HepG2 (cell line): ENCODE results near the gene NKX1-1. TPM values are rescaled to one million over a fixed set of nuclear protein-coding genes. Genes with fewer than 3 reads are reported as not detected.

Source experiments
- HMG20A ChIP-seq: IDR thresholded peaks from 2 replicates; pipeline ENCODE4 v1.6.1; 2016; ENCODE audit warnings: borderline replicate concordance
- MBNL3 ChIP-seq: fragments of 250-450 bp; sonication (Bioruptor Pico); conservative IDR thresholded peaks from 2 replicates; pipeline ENCODE4 v1.8.0; 2022; ENCODE audit warnings: mild to moderate bottlenecking, inconsistent platforms
- MLXIP ChIP-seq: sonication (generic); formaldehyde crosslinking; IDR thresholded peaks from 2 replicates; pipeline ENCODE4 v1.9.0; 2021; ENCODE audit warnings: missing genetic modification reagents, borderline replicate concordance
- PATZ1 ChIP-seq: sonication (generic); formaldehyde crosslinking; IDR thresholded peaks from 2 replicates; pipeline ENCODE4 v1.4.0; 2020; ENCODE audit warnings: missing genetic modification reagents
- RBM39 ChIP-seq: fragments of 200-400 bp; formaldehyde crosslinking; IDR thresholded peaks from one replicate; pipeline ENCODE4 v1.6.1; 2018; ENCODE audit warnings: antibody characterized with exemption, mild to moderate bottlenecking, low read depth, low read length; ENCODE audit not compliant: poor library complexity, severe bottlenecking
- ZNF34 ChIP-seq: sonication (generic); formaldehyde crosslinking; IDR thresholded peaks from 2 replicates; pipeline ENCODE4 v1.4.0; 2020; ENCODE audit warnings: mild to moderate bottlenecking, missing genetic modification reagents, borderline replicate concordance
- polyA plus RNA-seq, 8 experiments: library from polyadenylated mRNA; depleted of rRNA in 3 of 8; stranded (reverse) in 7 of 8; unstranded in 1 of 8; fragments of >200 nt; fragmentation: Illumina TruSeq in 4 of 8; extraction: Trizol in 4 of 8; gene quantifications; 2 replicates each; pipeline versions ENCODE4 v1.2.1 to v1.2.3, GENCODE V29; 2011 to 2016; ENCODE audit warnings: low read depth in 4 of 8, missing spikeins in 1 of 8, mixed read lengths in 1 of 8; ENCODE audit not compliant: insufficient read depth in 1 of 8
- total RNA-seq, 5 experiments: library from RNA; depleted of rRNA; stranded (reverse); fragments of >200 nt; fragmentation: Illumina TruSeq; extraction: Trizol; gene quantifications; 2 replicates each; pipeline ENCODE4 v1.2.3, GENCODE V29; 2016; ENCODE audit warnings: low read depth in 1 of 5

The NKX1-1 gene
- total and polyA plus RNA-seq, 2 of the 13 experiments (the other 11 are each of a cell fraction or from before 2014, with no cell fraction given) = not detected

GRCh38 chr4:1398681-1399507 is 7.3 kb downstream of the NKX1-1 start (continued):
- no peak for TF ChIP-seq RBM39
- no peak for TF ChIP-seq HMG20A (CRISPR knock-in tag)
- TF ChIP-seq ZNF34 = no peak
- TF ChIP-seq PATZ1 (CRISPR knock-in tag) = no peak
- TF ChIP-seq MLXIP (CRISPR knock-in tag) = no peak
- TF ChIP-seq MBNL3 = no peak
